Lung (tissue), 12 donors: Measurements from ENCODE around the gene AFAP1. TPM values are rescaled to one million over a fixed set of nuclear protein-coding genes. Genes with fewer than 3 reads are reported as not detected.

Source experiments
- ATAC-seq: fragments of 200-7000 bp; cut with Tn5 transposase; one replicate; pipeline ENCODE4 v1.9.1; 2020; ENCODE audit warnings: moderate number of reproducible peaks; ENCODE audit not compliant: insufficient read depth, low FRiP score
- DNase-seq, 3 donors: peaks; one replicate each; pipeline ENCODE4 v3.0.0-alpha.2; 2013 to 2017
- H3K27ac ChIP-seq, 2 donors: one replicate each; pipeline ENCODE4 v1.5.1; 2013; ENCODE audit warnings: mild to moderate bottlenecking in 2 of 2, moderate library complexity in 2 of 2, control low read depth in 1 of 2, inconsistent platforms in 1 of 2, low read depth in 1 of 2, low read length in 1 of 2
- H3K27me3 ChIP-seq, 3 donors: one replicate each; pipeline ENCODE4 v1.5.1; 2013; ENCODE audit warnings: low read length in 2 of 3; ENCODE audit not compliant: control insufficient read depth in 3 of 3, insufficient read depth in 3 of 3
- H3K36me3 ChIP-seq, 4 donors: one replicate each; pipeline ENCODE4 v1.5.1; 2013; ENCODE audit warnings: low read length in 4 of 4, mild to moderate bottlenecking in 1 of 4, moderate library complexity in 1 of 4; ENCODE audit not compliant: control insufficient read depth in 4 of 4, insufficient read depth in 4 of 4
- H3K4me1 ChIP-seq, 5 donors: one replicate each; pipeline ENCODE4 v1.5.1; 2013; ENCODE audit warnings: low read length in 5 of 5, mild to moderate bottlenecking in 2 of 5, moderate library complexity in 1 of 5; ENCODE audit not compliant: control insufficient read depth in 5 of 5, insufficient read depth in 5 of 5
- H3K4me3 ChIP-seq: one replicate; pipeline ENCODE4 v1.5.1; 2013; ENCODE audit warnings: mild to moderate bottlenecking, control low read depth, moderate library complexity
- H3K9ac ChIP-seq, 2 donors: one replicate each; pipeline ENCODE4 v1.5.1; 2013; ENCODE audit warnings: low read length in 2 of 2, control low read depth in 1 of 2; ENCODE audit not compliant: insufficient read depth in 1 of 2
- H3K9me3 ChIP-seq, 4 donors: one replicate each; pipeline ENCODE4 v1.5.1; 2013; ENCODE audit warnings: low read length in 3 of 4, mild to moderate bottlenecking in 1 of 4, moderate library complexity in 1 of 4; ENCODE audit not compliant: control insufficient read depth in 4 of 4, insufficient read depth in 3 of 4
- CTCF ChIP-seq: IDR thresholded peaks from 2 replicates; pipeline ENCODE4 v1.5.1; 2012; ENCODE audit warnings: mild to moderate bottlenecking; ENCODE audit errors: control extremely low read depth, extremely low read depth
- WGBS, 2 donors: extraction: QIAGEN DNeasy Blood & Tissue Kit; methylation state at CpG; one replicate each; pipeline ENCODE4 v1.1.7; 2013; 5-methylcytosine and 5-hydroxymethylcytosine counted together
- polyA plus RNA-seq, 2 donors: library from polyadenylated mRNA; stranded (reverse); fragments of 200-250 nt; gene quantifications; one replicate each; pipeline ENCODE4 v1.2.1, GENCODE V29; 2013
- total RNA-seq, 2 donors: library from RNA; depleted of rRNA in 1 of 2; stranded (reverse); fragments of >200 nt in 1 of 2; gene quantifications; one replicate each; pipeline ENCODE4 v1.2.1, GENCODE V29; 2014 to 2021
- donor health status: control.
- donor health status: control.
- donor health status: Bipolar disorder and iron deficiency.
- donor health status: healthy.
- donor health status: DM: yes; HTN: yes; CAD: no.

Gene AFAP1
- total and polyA plus RNA-seq, 4 donors: 5.3 to 34.1 (median 12.3) TPM

GRCh38 chr4:7938609-7939376 lies 868 bp downstream of the AFAP1 start:
- H3K9me3 ChIP-seq: no peaks in the 10 kb centered on the region
- peak overlapping the region; percentile 29 to 68 for H3K9ac ChIP-seq
- H3K4me3 ChIP-seq: peak overlapping the region; percentile 89
- peaks cover 0 to 3% (median 2%) of the 10 kb centered on the region in 4 donors for H3K36me3 ChIP-seq
- H3K27ac ChIP-seq: peak overlapping the region; percentile 72 to 96
- WGBS, 2 donors: 2% methylated on average over 65 to 75 of the region's 75 CpGs
- no peak for TF ChIP-seq CTCF
- no peak for ATAC-seq
- peak; percentile 69 to 83 (median 78) for DNase-seq
- no peaks in the 10 kb centered on the region for H3K27me3 ChIP-seq
- peaks cover 0 to 12% (median 6%) of the 10 kb centered on the region in 5 donors for H3K4me1 ChIP-seq

- Histone ChIP-seq H3K9me3 (no peaks in the 10 kb centered on the region), H3K27ac (peak overlapping the region in 1 of 2 donors; percentile 96), H3K27me3 (no peaks in the 10 kb centered on the region), H3K4me3 (peak overlapping the region; percentile 89), H3K9ac (peak overlapping the region in 1 of 2 donors; percentile 4), H3K36me3 (peaks cover 0 to 6% (median 2%) of the 10 kb centered on the region in 4 donors), H3K4me1 (peaks cover 0 to 12% (median 6%) of the 10 kb centered on the region in 5 donors)
- DNase-seq (no peak), ATAC-seq (no peak)
- WGBS, 2 donors: 19 to 27% methylated on average over 6 of the region's 6 CpGs
- no peak for TF ChIP-seq CTCF
These were observed 1.4 kb downstream of the AFAP1 start for GRCh38 chr4:7938266-7938608.

GRCh38 chr4:7937006-7937405 lies 2.7 kb downstream of the AFAP1 start:
- H3K36me3 ChIP-seq: peaks cover 0 to 6% (median 2%) of the 10 kb centered on the region in 4 donors
- no peak for TF ChIP-seq CTCF
- H3K9ac ChIP-seq: no peak overlapping the region
- ATAC-seq: no peak
- WGBS, 2 donors: 48 to 62% methylated on average over 2 of the region's 2 CpGs
- H3K4me3 ChIP-seq: no peak overlapping the region
- H3K4me1 ChIP-seq: peaks cover 0 to 12% (median 6%) of the 10 kb centered on the region in 5 donors
- H3K27me3 ChIP-seq: no peaks in the 10 kb centered on the region
- no peak for DNase-seq
- H3K9me3 ChIP-seq: no peaks in the 10 kb centered on the region
- H3K27ac ChIP-seq: no peak overlapping the region
